Measurements from ENCODE around the gene MYCN.

GRCh38 chr2:15901095-15901807 is 39.1 kb upstream of the MYCN start:
- TF ChIP-seq POLR2A (IDR thresholded peaks at IDR 0.05): no peak
- TF ChIP-seq, protein P1, sequence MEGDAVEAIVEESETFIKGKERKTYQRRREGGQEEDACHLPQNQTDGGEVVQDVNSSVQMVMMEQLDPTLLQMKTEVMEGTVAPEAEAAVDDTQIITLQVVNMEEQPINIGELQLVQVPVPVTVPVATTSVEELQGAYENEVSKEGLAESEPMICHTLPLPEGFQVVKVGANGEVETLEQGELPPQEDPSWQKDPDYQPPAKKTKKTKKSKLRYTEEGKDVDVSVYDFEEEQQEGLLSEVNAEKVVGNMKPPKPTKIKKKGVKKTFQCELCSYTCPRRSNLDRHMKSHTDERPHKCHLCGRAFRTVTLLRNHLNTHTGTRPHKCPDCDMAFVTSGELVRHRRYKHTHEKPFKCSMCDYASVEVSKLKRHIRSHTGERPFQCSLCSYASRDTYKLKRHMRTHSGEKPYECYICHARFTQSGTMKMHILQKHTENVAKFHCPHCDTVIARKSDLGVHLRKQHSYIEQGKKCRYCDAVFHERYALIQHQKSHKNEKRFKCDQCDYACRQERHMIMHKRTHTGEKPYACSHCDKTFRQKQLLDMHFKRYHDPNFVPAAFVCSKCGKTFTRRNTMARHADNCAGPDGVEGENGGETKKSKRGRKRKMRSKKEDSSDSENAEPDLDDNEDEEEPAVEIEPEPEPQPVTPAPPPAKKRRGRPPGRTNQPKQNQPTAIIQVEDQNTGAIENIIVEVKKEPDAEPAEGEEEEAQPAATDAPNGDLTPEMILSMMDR (IDR thresholded peaks at IDR 0.05): no peak
